SK-N-SH treated with all-trans-retinoic acid at 6 μM for 48 hours (cell line): ENCODE data around the gene KLF15.

ENCODE experiments used
- ARNTL ChIP-seq: fragments of 450-650 bp; formaldehyde crosslinking; IDR thresholded peaks from 2 replicates; pipeline ENCODE4 v1.5.0; 2020; ENCODE audit warnings: low read depth, mild to moderate bottlenecking, moderate library complexity, borderline replicate concordance
- BACH2 ChIP-seq: fragments of 250-450 bp; sonication (Bioruptor Pico); IDR thresholded peaks from 2 replicates; pipeline ENCODE4 v1.9.0; 2021; ENCODE audit warnings: mild to moderate bottlenecking, borderline replicate concordance
- CREB5 ChIP-seq: fragments of 250-450 bp; sonication (Bioruptor Pico); IDR thresholded peaks from 2 replicates; pipeline ENCODE4 v1.5.1; 2020; ENCODE audit warnings: low read depth, mild to moderate bottlenecking, moderate library complexity
- CSRNP3 ChIP-seq: fragments of 250-450 bp; sonication (Bioruptor Pico); IDR thresholded peaks from 2 replicates; pipeline ENCODE4 v1.5.1; 2021; ENCODE audit warnings: mild to moderate bottlenecking, moderate library complexity
- PATZ1 ChIP-seq: fragments of 250-450 bp; sonication (Bioruptor Pico); IDR thresholded peaks from 2 replicates; pipeline ENCODE4 v1.8.0; 2020; ENCODE audit warnings: mild to moderate bottlenecking, moderate library complexity, borderline replicate concordance
- RARB ChIP-seq: fragments of 250-450 bp; sonication (Bioruptor Pico); IDR thresholded peaks from 2 replicates; pipeline ENCODE4 v1.8.0; 2021; ENCODE audit warnings: mild to moderate bottlenecking, moderate library complexity
- SNAI2 ChIP-seq: fragments of 250-450 bp; sonication (Bioruptor Pico); IDR thresholded peaks from 2 replicates; pipeline ENCODE4 v1.5.0; 2020; ENCODE audit warnings: mild to moderate bottlenecking, moderate library complexity
- TOX ChIP-seq: fragments of 250-450 bp; sonication (Bioruptor Pico); IDR thresholded peaks from 2 replicates; pipeline ENCODE4 v1.8.0; 2021; ENCODE audit warnings: mild to moderate bottlenecking, moderate library complexity, borderline replicate concordance
- ZC3H10 ChIP-seq: fragments of 250-450 bp; sonication (Bioruptor Pico); IDR thresholded peaks from 2 replicates; pipeline ENCODE4 v1.5.1; 2021; ENCODE audit warnings: mild to moderate bottlenecking, moderate library complexity
- ZFP3 ChIP-seq: fragments of 250-450 bp; sonication (Bioruptor Pico); IDR thresholded peaks from 2 replicates; pipeline ENCODE4 v1.5.0; 2020; ENCODE audit warnings: mild to moderate bottlenecking, moderate library complexity

GRCh38 chr3:126367316-126367805 is 10.2 kb upstream of the KLF15 start:
- TF ChIP-seq PATZ1 (no peak), CSRNP3 (CRISPR knock-in tag) (no peak), ZC3H10 (CRISPR knock-in tag) (no peak), CREB5 (CRISPR knock-in tag) (no peak), ZFP3 (CRISPR knock-in tag) (no peak), ARNTL (CRISPR knock-in tag) (no peak), TOX (CRISPR knock-in tag) (no peak), BACH2 (no peak), RARB (CRISPR knock-in tag) (no peak), SNAI2 (CRISPR knock-in tag) (no peak)
